HG03064 (cell line): ENCODE data around the gene CAMK2B.
"Not testable (repeated sequence)": the region's sequence is repeated elsewhere in the genome, so short reads cannot be mapped to it uniquely, and the experiment has no call there.

ENCODE experiments used
- ATAC-seq: cut with Tn5 transposase; IDR thresholded peaks from one replicate; pipeline ENCODE4 v1.9.1; 2021; ENCODE audit warnings: low read depth; ENCODE audit not compliant: unreplicated experiment

CAMK2B gene

DNA sequence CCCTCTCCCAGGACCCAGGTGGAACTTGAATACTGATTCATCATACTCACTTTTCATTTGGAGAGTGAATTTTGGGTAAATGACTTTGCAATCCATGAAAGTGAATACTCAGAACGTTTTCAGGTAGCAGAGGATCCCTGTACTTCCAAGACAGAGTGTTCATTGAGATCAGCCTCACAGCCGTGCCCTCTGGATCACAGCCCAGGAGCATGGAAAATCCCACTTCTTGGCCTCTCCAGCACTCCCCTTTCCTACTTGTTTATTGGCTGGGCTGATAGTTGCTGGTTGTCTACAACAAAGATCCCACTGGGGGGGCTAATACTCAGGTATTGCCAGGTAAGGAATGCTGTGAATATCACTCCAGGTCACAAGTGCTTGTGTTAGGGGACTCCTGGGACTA lies 142.0 kb downstream of the CAMK2B start:
- no peak for ATAC-seq

DNA sequence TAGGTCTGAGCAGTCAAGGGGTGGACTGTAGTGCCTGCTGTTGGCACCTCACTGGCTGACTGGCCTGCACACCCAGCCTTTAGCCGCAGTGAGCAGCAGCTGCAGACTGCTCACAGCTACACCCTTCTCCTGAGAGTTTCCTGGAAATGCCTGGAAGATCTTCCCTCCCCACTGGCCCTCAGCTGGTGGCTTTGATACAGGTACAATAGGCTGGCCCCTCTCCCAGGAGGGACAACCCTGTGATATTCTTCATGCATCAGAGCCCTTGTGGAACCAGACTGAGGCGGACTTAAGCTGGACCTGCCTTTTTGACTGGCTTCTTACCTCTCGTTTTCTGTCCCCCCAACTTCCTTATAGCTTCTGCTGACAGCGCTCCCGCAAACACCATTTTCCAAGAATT lies 142.6 kb downstream of the CAMK2B start:
- no peak for ATAC-seq

DNA sequence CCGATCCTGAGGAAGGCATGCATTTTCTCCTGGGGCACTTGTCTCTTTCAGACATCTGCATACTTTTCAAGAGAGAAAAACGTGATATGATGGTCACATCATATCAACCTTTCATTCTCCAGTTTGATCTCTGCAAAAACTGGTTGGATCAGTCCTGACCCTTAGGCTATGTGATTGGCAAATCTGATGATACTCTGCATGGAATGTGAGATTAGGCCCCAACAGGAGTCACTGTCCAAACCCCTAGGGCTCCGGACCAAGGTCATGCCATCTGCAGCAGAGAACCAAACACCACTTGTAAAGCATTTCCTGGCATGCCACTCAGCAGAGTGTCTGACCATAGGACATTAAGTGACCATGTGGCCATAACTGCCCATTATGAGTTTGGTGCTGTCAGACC lies 144.8 kb downstream of the CAMK2B start:
- ATAC-seq, result no peak

DNA sequence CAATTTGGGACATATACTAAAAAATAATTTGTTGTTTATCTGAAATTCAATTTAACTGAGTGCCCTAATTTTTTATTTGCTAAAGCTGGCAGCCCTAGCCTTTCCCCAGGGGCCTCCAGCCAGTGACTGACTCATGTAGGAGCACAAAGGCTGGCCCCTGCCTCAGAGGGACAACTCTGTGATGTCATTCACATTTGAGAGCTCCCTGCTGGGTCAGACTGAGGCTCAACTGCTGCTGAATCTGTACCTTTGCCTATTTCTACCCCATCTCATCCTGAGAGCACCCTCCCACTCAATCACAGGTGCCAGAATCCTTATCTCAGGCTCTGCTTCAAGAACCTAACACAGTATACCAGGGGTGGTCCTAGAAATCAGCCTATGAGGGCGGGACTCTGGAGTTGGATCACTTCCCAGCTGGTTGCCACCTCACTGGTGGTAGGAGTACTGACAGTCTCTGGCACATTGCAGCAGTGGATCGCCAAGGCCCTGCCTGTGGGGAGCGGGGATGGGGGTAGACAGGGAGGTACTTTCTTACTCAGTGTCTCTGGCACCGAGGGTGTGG lies 147.7 kb downstream of the CAMK2B start:
- ATAC-seq, result no peak

DNA sequence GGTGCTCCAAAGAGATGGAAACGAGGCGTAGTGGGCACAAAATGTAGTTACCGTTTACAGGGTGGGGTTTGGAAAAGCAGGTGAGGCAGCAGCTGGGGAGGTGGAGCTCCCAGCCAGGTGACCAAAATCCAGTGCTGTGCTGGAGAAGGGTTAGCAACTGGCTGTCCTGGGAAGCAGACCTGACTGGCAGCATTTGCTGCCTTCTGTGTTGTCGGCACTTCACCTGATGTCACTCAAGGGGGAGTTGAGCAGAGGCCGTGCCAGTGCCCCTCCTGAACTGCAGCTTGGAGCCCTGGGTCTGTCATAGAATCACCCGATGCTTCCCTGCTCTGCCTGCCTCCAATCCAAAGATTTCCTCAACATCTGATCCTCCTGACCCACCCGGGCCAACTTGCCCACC lies 148.9 kb downstream of the CAMK2B start:
- ATAC-seq, result no peak

DNA sequence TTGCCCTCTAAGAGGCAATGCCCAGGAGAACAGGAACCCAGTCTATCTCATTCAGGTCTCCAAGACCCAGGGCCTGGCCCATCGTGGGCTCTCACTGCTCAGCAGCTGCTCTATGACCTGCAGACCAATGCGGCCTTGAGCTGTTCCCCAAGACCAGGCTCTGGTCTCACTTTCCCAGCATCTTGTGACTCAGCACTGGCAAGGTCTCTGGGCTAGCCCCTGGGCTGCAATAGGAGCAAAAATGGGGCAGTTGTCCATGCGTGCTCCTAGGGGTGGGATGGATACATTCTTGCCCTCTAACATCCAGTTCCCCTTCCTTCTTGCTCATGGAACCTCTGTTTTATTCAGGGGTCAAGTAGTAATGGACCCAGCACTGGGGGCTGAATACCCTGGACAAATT lies 149.7 kb downstream of the CAMK2B start:
- ATAC-seq, result no peak

DNA sequence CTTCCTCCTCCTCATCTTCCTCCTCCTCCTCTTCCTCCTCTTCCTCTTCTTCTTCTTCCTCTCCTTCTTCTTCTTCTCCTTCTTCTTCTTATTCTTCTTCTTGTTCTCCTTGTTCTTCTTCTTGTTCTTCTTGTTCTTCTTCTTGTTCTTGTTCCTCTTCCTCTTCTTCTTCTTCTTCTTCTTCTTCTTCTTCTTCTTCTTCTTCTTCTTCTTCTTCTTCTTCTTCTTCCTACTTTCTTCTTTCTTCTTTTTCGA lies 150.8 kb downstream of the CAMK2B start:
- not testable (repeated sequence) for ATAC-seq

DNA sequence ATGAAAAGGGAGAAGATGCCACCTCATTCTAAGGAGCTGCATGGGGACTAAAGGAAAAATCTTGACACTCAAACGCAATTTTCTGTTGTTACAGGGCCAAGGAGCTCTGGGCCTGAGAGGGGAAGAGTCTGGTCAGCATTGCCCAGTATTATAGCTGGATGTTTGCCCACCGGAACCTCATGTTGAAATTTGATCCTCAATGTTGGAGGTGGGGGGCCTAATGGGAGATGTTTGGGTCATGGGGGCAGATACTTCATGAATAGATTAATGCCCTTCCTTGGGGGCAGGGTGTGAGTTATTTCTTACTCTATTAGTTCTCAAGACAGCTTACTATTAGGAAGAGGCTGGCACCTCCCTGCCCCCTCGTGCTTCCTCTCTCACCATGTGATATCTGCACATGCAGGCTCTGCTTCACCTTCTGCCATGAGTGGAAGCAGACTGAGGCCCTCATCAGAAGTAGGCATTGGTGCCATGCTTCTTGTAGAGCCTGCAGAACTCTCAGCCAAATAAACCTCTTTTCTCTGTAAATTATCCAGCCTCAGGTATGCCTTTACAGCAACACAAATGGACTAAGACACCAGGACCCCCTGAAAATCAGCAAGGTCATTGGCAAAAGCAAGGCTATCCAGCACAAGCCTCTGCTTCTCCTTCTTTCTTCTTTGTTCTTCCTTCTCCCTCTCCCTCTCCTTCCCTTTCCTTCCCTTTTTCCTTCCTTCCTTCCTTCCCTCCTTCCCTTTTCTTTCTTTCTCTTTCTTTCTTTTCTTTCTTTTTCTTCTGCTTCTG lies 151.3 kb downstream of the CAMK2B start:
- ATAC-seq, result no peak

- no peak for ATAC-seq
Observed at GRCh38 chr7:44172803-44173424, 152.5 kb downstream of the CAMK2B start.

DNA sequence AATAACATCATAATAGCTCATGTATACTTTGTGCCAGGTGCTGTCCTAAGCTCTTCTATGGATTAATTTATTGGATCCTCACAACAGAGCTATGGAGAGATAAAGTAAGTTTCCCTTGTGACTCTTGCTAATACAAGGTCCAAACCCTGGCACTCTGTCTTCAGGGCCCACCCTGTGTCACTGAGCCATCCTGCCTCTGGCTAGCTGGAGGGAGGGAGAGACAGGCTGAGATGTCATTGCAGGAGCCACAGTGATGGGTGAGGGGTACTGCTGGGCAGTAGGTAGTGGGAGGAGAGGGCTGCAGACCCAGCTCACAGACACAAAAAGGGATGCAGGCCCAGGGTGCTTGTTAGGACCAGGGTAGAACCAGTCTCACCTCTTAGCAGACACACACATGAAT lies 153.0 kb downstream of the CAMK2B start:
- no peak for ATAC-seq

DNA sequence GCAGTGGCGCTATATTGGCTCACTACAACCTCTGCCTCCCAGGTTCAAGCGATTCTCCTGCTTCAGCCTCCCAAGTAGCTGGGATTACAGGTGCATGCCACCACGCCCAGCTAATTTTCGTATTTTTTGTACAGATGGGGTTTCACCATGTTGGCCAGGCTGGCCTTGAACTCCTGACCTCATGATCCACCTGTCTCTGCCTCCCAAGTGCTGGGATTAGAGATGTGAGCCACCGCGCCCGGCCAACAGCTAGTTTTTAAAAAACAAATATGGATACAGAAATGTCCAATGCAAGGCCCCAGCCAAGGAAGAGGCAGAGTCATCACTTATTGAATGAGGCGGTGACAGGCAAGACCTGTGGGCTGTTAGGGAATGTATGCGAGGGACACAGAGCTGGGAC lies 153.5 kb downstream of the CAMK2B start:
- not testable (repeated sequence) for ATAC-seq

DNA sequence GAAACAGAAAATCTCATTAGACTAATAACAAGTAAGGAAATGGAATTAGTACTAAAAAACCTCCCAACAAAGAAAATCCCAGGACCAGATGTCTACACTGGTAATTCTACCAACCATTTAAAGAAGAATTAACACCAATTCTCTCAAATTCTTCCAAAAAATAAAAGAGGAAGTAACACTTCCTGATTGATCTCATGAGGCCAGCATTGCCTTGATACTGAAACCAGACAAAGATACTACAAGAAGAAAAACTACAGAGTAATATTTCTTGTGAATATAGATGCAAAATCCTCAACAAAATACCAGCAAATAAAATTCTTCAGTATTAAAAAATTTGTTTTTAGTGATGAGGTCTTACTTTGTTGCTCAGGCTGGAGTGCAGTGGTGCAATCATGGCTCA lies 157.5 kb downstream of the CAMK2B start:
- no peak for ATAC-seq
